CD14-positive monocyte (primary cell): ENCODE measurements around the gene SYCP1. TPM values are rescaled to one million over a fixed set of nuclear protein-coding genes. Genes with fewer than 3 reads are reported as not detected.

Experiments used
- DNase-seq, 3 donors: peaks; one replicate each; pipeline ENCODE4 v3.0.0-alpha.2; 2011 to 2022
- H2AFZ ChIP-seq: 2 replicates; pipeline ENCODE4 v1.6.0; 2012; ENCODE audit warnings: mild to moderate bottlenecking, low read depth, low read length, inconsistent platforms; ENCODE audit not compliant: insufficient read depth, poor library complexity, severe bottlenecking
- H3K27ac ChIP-seq, 2 donors: 1 replicate in 1 of 2; 2 replicates in 1 of 2; pipeline ENCODE4 v1.5.1; 2012 to 2013; ENCODE audit warnings: low read length in 2 of 2, control low read depth in 1 of 2, inconsistent platforms in 1 of 2, low read depth in 1 of 2, mild to moderate bottlenecking in 1 of 2
- H3K27me3 ChIP-seq, 2 donors: one replicate each; pipeline versions ENCODE4 v1.6.0 to v1.6.1; 2011 to 2013; ENCODE audit warnings: low read length in 2 of 2; ENCODE audit not compliant: control insufficient read depth in 2 of 2, insufficient read depth in 2 of 2
- H3K36me3 ChIP-seq, 2 donors: replicated peaks in 1 of 2; 1 replicate in 1 of 2; 2 replicates in 1 of 2; pipeline versions ENCODE4 v1.5.1 to v1.6.1; 2012 to 2013; ENCODE audit warnings: low read length in 2 of 2, control low read depth in 1 of 2, inconsistent platforms in 1 of 2, mild to moderate bottlenecking in 1 of 2; ENCODE audit not compliant: insufficient read depth in 2 of 2, control insufficient read depth in 1 of 2
- H3K4me1 ChIP-seq, 2 donors: 1 replicate in 1 of 2; 2 replicates in 1 of 2; pipeline versions ENCODE4 v1.5.1 to v1.6.1; 2012 to 2013; ENCODE audit warnings: low read length in 2 of 2, control low read depth in 1 of 2, inconsistent platforms in 1 of 2, mild to moderate bottlenecking in 1 of 2, moderate library complexity in 1 of 2; ENCODE audit not compliant: insufficient read depth in 2 of 2, control insufficient read depth in 1 of 2
- H3K4me2 ChIP-seq: replicated peaks from 2 replicates; pipeline ENCODE3; 2012; ENCODE audit warnings: low read length, moderate library complexity, mild to moderate bottlenecking; ENCODE audit not compliant: poor library complexity, severe bottlenecking; ENCODE audit errors: extremely low read depth
- H3K4me3 ChIP-seq, 3 experiments: fragments of 200-600 bp in 1 of 3; sonication (generic) in 1 of 3; replicated peaks in 1 of 3; 1 replicate in 2 of 3; 2 replicates in 1 of 3; pipeline ENCODE4 v1.5.1; 2011 to 2013; ENCODE audit warnings: low read length in 3 of 3, mild to moderate bottlenecking in 3 of 3, control low read depth in 2 of 3, low read depth in 2 of 3, inconsistent platforms in 1 of 3, moderate library complexity in 1 of 3
- H3K79me2 ChIP-seq: 2 replicates; pipeline ENCODE4 v1.6.0; 2012; ENCODE audit warnings: mild to moderate bottlenecking, control low read depth, inconsistent platforms, low read length, moderate library complexity; ENCODE audit not compliant: insufficient read depth
- H3K9ac ChIP-seq: 2 replicates; pipeline ENCODE4 v1.6.0; 2017; ENCODE audit warnings: low read length, mild to moderate bottlenecking; ENCODE audit not compliant: insufficient read depth, poor library complexity, severe bottlenecking
- H3K9me3 ChIP-seq, 2 donors: replicated peaks in 1 of 2; 1 replicate in 1 of 2; 2 replicates in 1 of 2; pipeline versions ENCODE4 v1.5.1 to v1.6.1; 2012 to 2013; ENCODE audit warnings: low read length in 2 of 2, control low read depth in 1 of 2; ENCODE audit not compliant: control insufficient read depth in 1 of 2, insufficient read depth in 1 of 2
- H4K20me1 ChIP-seq: 2 replicates; pipeline ENCODE4 v1.6.0; 2012; ENCODE audit warnings: mild to moderate bottlenecking, low read length, control low read depth, moderate library complexity; ENCODE audit not compliant: insufficient read depth
- H3K27ac Mint-ChIP-seq, 7 donors: one replicate each; pipeline ENCODE4 v1.8.0; 2020; ENCODE audit warnings: mild to moderate bottlenecking in 7 of 7, mixed read lengths in 7 of 7, moderate library complexity in 6 of 7, inconsistent platforms in 2 of 7
- H3K27me3 Mint-ChIP-seq, 3 donors: one replicate each; pipeline ENCODE4 v1.8.0; 2021 to 2022; ENCODE audit warnings: low read depth in 3 of 3, mild to moderate bottlenecking in 3 of 3, mixed read lengths in 3 of 3, moderate library complexity in 3 of 3, inconsistent platforms in 1 of 3
- H3K36me3 Mint-ChIP-seq, 2 donors: one replicate each; pipeline ENCODE4 v1.8.0; 2020; ENCODE audit warnings: mixed read lengths in 2 of 2, inconsistent platforms in 1 of 2, mild to moderate bottlenecking in 1 of 2
- H3K4me1 Mint-ChIP-seq: one replicate; pipeline ENCODE4 v1.8.0; 2020; ENCODE audit warnings: mild to moderate bottlenecking, mixed read lengths
- H3K4me3 Mint-ChIP-seq, 2 donors: one replicate each; pipeline ENCODE4 v1.8.0; 2020; ENCODE audit warnings: mild to moderate bottlenecking in 2 of 2, mixed read lengths in 2 of 2, moderate library complexity in 1 of 2
- H3K9me3 Mint-ChIP-seq, 7 donors: one replicate each; pipeline ENCODE4 v1.8.0; 2020 to 2022; ENCODE audit warnings: mixed read lengths in 7 of 7, mild to moderate bottlenecking in 6 of 7, moderate library complexity in 6 of 7, inconsistent platforms in 2 of 7
- CTCF ChIP-seq: fragments of 200-600 bp; IDR thresholded peaks from one replicate; pipeline ENCODE4 v1.8.0; 2022; ENCODE audit warnings: antibody characterized with exemption, mild to moderate bottlenecking
- WGBS: methylation state at CpG from one replicate; pipeline ENCODE4 v1.1.5; 2013; ENCODE audit warnings: missing lambda C conversion rate; ENCODE audit not compliant: insufficient coverage; 5-methylcytosine and 5-hydroxymethylcytosine counted together
- intact Hi-C, 2 donors: fragments of 100-400 bp; cut with micrococcal nuclease; formaldehyde crosslinking; loops; one replicate each; pipeline versions ENCODE4 v1.15.0 to v1.15.1; 2023
- polyA plus RNA-seq, 3 donors: library from polyadenylated mRNA; depleted of rRNA in 1 of 3; unstranded in 2 of 3; stranded (reverse) in 1 of 3; fragments of 300-500 nt in 2 of 3; fragments of >200 nt in 1 of 3; fragmentation: Illumina TruSeq in 2 of 3; gene quantifications; 1 replicate in 2 of 3; 2 replicates in 1 of 3; pipeline ENCODE4 v1.2.3, GENCODE V29; 2012 to 2021

Gene SYCP1
- polyA plus RNA-seq, 3 donors = not detected

- Histone ChIP-seq H3K27ac (no peak overlapping the region), H3K4me3 (no peak overlapping the region), H3K9me3 (peaks cover 7 to 18% of the 10 kb centered on the region in 2 donors), H2AFZ (no peak overlapping the region), H4K20me1 (no peaks in the 10 kb centered on the region), H3K9ac (no peak overlapping the region), H3K4me2 (no peak overlapping the region), H3K36me3 (no peaks in the 10 kb centered on the region), H3K27me3 (no peaks in the 10 kb centered on the region), H3K79me2 (no peaks in the 10 kb centered on the region), H3K4me1 (no peaks in the 10 kb centered on the region)
- intact Hi-C loops = loop anchor here in 1 of 2 donors (10.0 kb wide), 1 partner anchor 67 kb away; no protein-coding TSS in a partner anchor
- H3K4me1 Mint-ChIP-seq = no peaks in the 10 kb centered on the region
- H3K9me3 Mint-ChIP-seq = peaks cover 14 to 26% (median 20%) of the 10 kb centered on the region in 7 donors
- TF ChIP-seq CTCF = no peak
- H3K27me3 Mint-ChIP-seq = peaks cover 0 to 6% (median 2%) of the 10 kb centered on the region in 3 donors
- H3K4me3 Mint-ChIP-seq = peak overlapping the region in 1 of 2 donors; percentile 4
- DNase-seq = no peak
- no peak overlapping the region for H3K27ac Mint-ChIP-seq
- no peaks in the 10 kb centered on the region for H3K36me3 Mint-ChIP-seq
- WGBS = no CpG with 5 or more reads among the region's 1 CpG
Observed at GRCh38 chr1:114988095-114988494, 133.4 kb downstream of the SYCP1 start.

GRCh38 chr1:114997510-114998289 is 143.0 kb downstream of the SYCP1 start:
- H3K27ac ChIP-seq = no peak overlapping the region
- H3K27me3 Mint-ChIP-seq = peaks cover 0 to 4% (median 2%) of the 10 kb centered on the region in 3 donors
- no peaks in the 10 kb centered on the region for H3K79me2 ChIP-seq
- peaks cover 0 to 3% (median 0%) of the 10 kb centered on the region in 7 donors for H3K9me3 Mint-ChIP-seq
- no peaks in the 10 kb centered on the region for H3K36me3 Mint-ChIP-seq
- no peaks in the 10 kb centered on the region for H3K9me3 ChIP-seq
- intact Hi-C loops = no loop called here
- no peak overlapping the region for H3K4me2 ChIP-seq
- peaks cover 0 to 2% of the 10 kb centered on the region in 2 donors for H3K27me3 ChIP-seq
- no peak overlapping the region for H2AFZ ChIP-seq
- no peaks in the 10 kb centered on the region for H3K36me3 ChIP-seq
- H3K4me1 ChIP-seq = no peaks in the 10 kb centered on the region
- no peak for TF ChIP-seq CTCF
- no peak overlapping the region for H3K4me3 ChIP-seq
- H4K20me1 ChIP-seq = no peaks in the 10 kb centered on the region
- no peak overlapping the region for H3K4me3 Mint-ChIP-seq
- no peak overlapping the region for H3K9ac ChIP-seq
- no peak overlapping the region for H3K27ac Mint-ChIP-seq
- no peak for DNase-seq
- no peaks in the 10 kb centered on the region for H3K4me1 Mint-ChIP-seq
